AG10803 (cell line): Measurements from ENCODE around the gene CYP2F1.

Experiments
- DNase-seq: peaks from one replicate; pipeline ENCODE4 v3.0.0; 2010; ENCODE audit warnings: low read depth
- H3K4me3 ChIP-seq: 2 replicates; pipeline ENCODE4 v1.5.1; 2011; ENCODE audit warnings: mild to moderate bottlenecking, low read length, control low read depth
- CTCF ChIP-seq: conservative IDR thresholded peaks from 2 replicates; pipeline ENCODE4 v1.5.1; 2011; ENCODE audit warnings: mild to moderate bottlenecking, low read length, control low read depth, inconsistent platforms

Gene CYP2F1

GRCh38 chr19:41127801-41128300, 13.6 kb downstream of the CYP2F1 start:
- DNase-seq: peak; percentile 31
- peak overlapping the region; percentile 24; the same call in 1 of the 2 replicates for H3K4me3 ChIP-seq
- peak; percentile 10 for TF ChIP-seq CTCF

- TF ChIP-seq CTCF: no peak
- no peak overlapping the region for H3K4me3 ChIP-seq
- DNase-seq: no peak
Measured at GRCh38 chr19:41128692-41129091, 14.5 kb downstream of the CYP2F1 start.

- no peak for DNase-seq
- TF ChIP-seq CTCF: no peak
- no peak overlapping the region for H3K4me3 ChIP-seq
Measured at GRCh38 chr19:41131186-41131585, 17.0 kb downstream of the CYP2F1 start.

GRCh38 chr19:41133260-41133659, 19.0 kb downstream of the CYP2F1 start:
- H3K4me3 ChIP-seq: no peak overlapping the region
- no peak for DNase-seq
- no peak for TF ChIP-seq CTCF

GRCh38 chr19:41134616-41135015, 20.4 kb downstream of the CYP2F1 start:
- DNase-seq: no peak
- H3K4me3 ChIP-seq: no peak overlapping the region
- TF ChIP-seq CTCF: no peak

GRCh38 chr19:41135390-41136384, 21.5 kb downstream of the CYP2F1 start:
- peak; percentile 43 for DNase-seq
- H3K4me3 ChIP-seq: peak overlapping the region; percentile 43

GRCh38 chr19:41136636-41137455, 22.6 kb downstream of the CYP2F1 start:
- TF ChIP-seq CTCF: no peak
- DNase-seq: no peak
- no peak overlapping the region for H3K4me3 ChIP-seq
